ENCODE data around the gene APBB2.

Gene APBB2

GRCh38 chr4:41119867-41120295, 94.5 kb downstream of the APBB2 start:
- Histone ChIP-seq H3K4me2 (ENCODE audit: low read length, poor library complexity, severe bottlenecking) (no peak overlapping the region), H3K9me3 (ENCODE audit: control insufficient read depth, low read length) (no peaks in the 10 kb centered on the region), H3K36me3 (ENCODE audit: control insufficient read depth in 1 of 2, insufficient read depth in 2 of 2, low read depth in 1 of 2, low read length in 2 of 2) (peaks cover 0 to 7% of the 10 kb centered on the region in 2 experiments), H2AFZ (ENCODE audit: low read depth, low read length) (no peak overlapping the region), H2BK15ac (ENCODE audit: low read depth, poor library complexity, severe bottlenecking) (no peak overlapping the region), H3K4me1 (ENCODE audit: control insufficient read depth, insufficient read depth, low read depth, low read length) (peaks cover 2% of the 10 kb centered on the region), H3K23ac (ENCODE audit: low read length in 2 of 2) (no peak overlapping the region), H4K8ac (ENCODE audit: low read length) (no peak overlapping the region), H3K79me1 (replicated peaks; ENCODE audit: low read length, poor library complexity, severe bottlenecking) (peaks cover 44% of the 10 kb centered on the region), H2BK12ac (ENCODE audit: low read length in 2 of 2) (no peak overlapping the region), H3K27ac (ENCODE audit: low read length, poor library complexity, severe bottlenecking) (no peak overlapping the region), H2AK5ac (ENCODE audit: low read length, severe bottlenecking) (no peak overlapping the region), H3K9ac (ENCODE audit: low read length) (peak overlapping the region; percentile 68), H2BK5ac (ENCODE audit: low read depth, low read length, poor library complexity, severe bottlenecking) (no peak overlapping the region), H3K14ac (ENCODE audit: low read length in 2 of 2) (no peak overlapping the region), H4K91ac (ENCODE audit: low read length) (no peak overlapping the region), H3K18ac (ENCODE audit: low read depth in 1 of 2, low read length in 2 of 2) (no peak overlapping the region), H3K4ac (ENCODE audit: low read depth in 1 of 2, low read length in 2 of 2) (no peak overlapping the region), H3K27me3 (ENCODE audit: control insufficient read depth in 1 of 2, insufficient read depth in 1 of 2, low read length in 2 of 2) (no peaks in the 10 kb centered on the region), H2BK120ac (ENCODE audit: low read depth, low read length) (no peak overlapping the region), H3K4me3 (ENCODE audit: insufficient read depth in 1 of 2, low read depth in 1 of 2, low read length in 2 of 2) (peak overlapping the region in 1 of 2 experiments; percentile 62)
- no peak for DNase-seq
- 91% methylated on average over 5 of the region's 5 CpGs for WGBS

- H3K14ac ChIP-seq (ENCODE audit: low read length in 2 of 2) = no peak overlapping the region
- H3K9me3 ChIP-seq (ENCODE audit: control insufficient read depth, low read length) = no peaks in the 10 kb centered on the region
- H3K18ac ChIP-seq (ENCODE audit: low read depth in 1 of 2, low read length in 2 of 2) = no peak overlapping the region
- H2BK5ac ChIP-seq (ENCODE audit: low read depth, low read length, poor library complexity, severe bottlenecking) = no peak overlapping the region
- peaks cover 0 to 3% of the 10 kb centered on the region in 2 experiments for H3K36me3 ChIP-seq (ENCODE audit: control insufficient read depth in 1 of 2, insufficient read depth in 2 of 2, low read depth in 1 of 2, low read length in 2 of 2)
- H3K4me3 ChIP-seq (ENCODE audit: insufficient read depth in 1 of 2, low read depth in 1 of 2, low read length in 2 of 2) = no peak overlapping the region
- H3K4me1 ChIP-seq (ENCODE audit: control insufficient read depth, insufficient read depth, low read depth, low read length) = peaks cover 4% of the 10 kb centered on the region
- H2BK120ac ChIP-seq (ENCODE audit: low read depth, low read length) = no peak overlapping the region
- no peaks in the 10 kb centered on the region for H3K27me3 ChIP-seq (ENCODE audit: control insufficient read depth in 1 of 2, insufficient read depth in 1 of 2, low read length in 2 of 2)
- H2AK5ac ChIP-seq (ENCODE audit: low read length, severe bottlenecking) = no peak overlapping the region
- H2BK12ac ChIP-seq (ENCODE audit: low read length in 2 of 2) = no peak overlapping the region
- no peak overlapping the region for H3K27ac ChIP-seq (ENCODE audit: low read length, poor library complexity, severe bottlenecking)
- no peak for DNase-seq
- H2BK15ac ChIP-seq (ENCODE audit: low read depth, poor library complexity, severe bottlenecking) = no peak overlapping the region
- H3K4me2 ChIP-seq (ENCODE audit: low read length, poor library complexity, severe bottlenecking) = no peak overlapping the region
- H3K79me1 ChIP-seq (replicated peaks; ENCODE audit: low read length, poor library complexity, severe bottlenecking) = peaks cover 24% of the 10 kb centered on the region
- H4K8ac ChIP-seq (ENCODE audit: low read length) = no peak overlapping the region
- H3K23ac ChIP-seq (ENCODE audit: low read length in 2 of 2) = no peak overlapping the region
- no peak overlapping the region for H3K9ac ChIP-seq (ENCODE audit: low read length)
- H3K4ac ChIP-seq (ENCODE audit: low read depth in 1 of 2, low read length in 2 of 2) = no peak overlapping the region
- WGBS = 100% methylated on average over 2 of the region's 2 CpGs
- no peak overlapping the region for H2AFZ ChIP-seq (ENCODE audit: low read depth, low read length)
- H4K91ac ChIP-seq (ENCODE audit: low read length) = no peak overlapping the region
Observed at GRCh38 chr4:41111791-41112190, 102.6 kb downstream of the APBB2 start.

- peak overlapping the region; percentile 7 for H4K8ac ChIP-seq (ENCODE audit: low read length)
- H3K14ac ChIP-seq (ENCODE audit: low read length in 2 of 2) = no peak overlapping the region
- H3K18ac ChIP-seq (ENCODE audit: low read depth in 1 of 2, low read length in 2 of 2) = no peak overlapping the region
- no peak overlapping the region for H2BK120ac ChIP-seq (ENCODE audit: low read depth, low read length)
- H3K79me1 ChIP-seq (replicated peaks; ENCODE audit: low read length, poor library complexity, severe bottlenecking) = peaks cover 19% of the 10 kb centered on the region
- no peak overlapping the region for H3K4me2 ChIP-seq (ENCODE audit: low read length, poor library complexity, severe bottlenecking)
- no peak overlapping the region for H3K23ac ChIP-seq (ENCODE audit: low read length in 2 of 2)
- 92% methylated on average over 9 of the region's 9 CpGs for WGBS
- H3K4ac ChIP-seq (ENCODE audit: low read depth in 1 of 2, low read length in 2 of 2) = no peak overlapping the region
- H3K4me3 ChIP-seq (ENCODE audit: insufficient read depth in 1 of 2, low read depth in 1 of 2, low read length in 2 of 2) = no peak overlapping the region
- no peaks in the 10 kb centered on the region for H3K9me3 ChIP-seq (ENCODE audit: control insufficient read depth, low read length)
- H2BK15ac ChIP-seq (ENCODE audit: low read depth, poor library complexity, severe bottlenecking) = no peak overlapping the region
- no peak overlapping the region for H3K27ac ChIP-seq (ENCODE audit: low read length, poor library complexity, severe bottlenecking)
- H3K9ac ChIP-seq (ENCODE audit: low read length) = no peak overlapping the region
- no peaks in the 10 kb centered on the region for H3K27me3 ChIP-seq (ENCODE audit: control insufficient read depth in 1 of 2, insufficient read depth in 1 of 2, low read length in 2 of 2)
- H4K91ac ChIP-seq (ENCODE audit: low read length) = no peak overlapping the region
- H2BK5ac ChIP-seq (ENCODE audit: low read depth, low read length, poor library complexity, severe bottlenecking) = no peak overlapping the region
- no peak overlapping the region for H2AK5ac ChIP-seq (ENCODE audit: low read length, severe bottlenecking)
- H3K36me3 ChIP-seq (ENCODE audit: control insufficient read depth in 1 of 2, insufficient read depth in 2 of 2, low read depth in 1 of 2, low read length in 2 of 2) = peaks cover 0 to 3% of the 10 kb centered on the region in 2 experiments
- H2BK12ac ChIP-seq (ENCODE audit: low read length in 2 of 2) = peak overlapping the region in 1 of 2 experiments; percentile 38
- peaks cover 4% of the 10 kb centered on the region for H3K4me1 ChIP-seq (ENCODE audit: control insufficient read depth, insufficient read depth, low read depth, low read length)
- no peak overlapping the region for H2AFZ ChIP-seq (ENCODE audit: low read depth, low read length)
- no peak for DNase-seq
Observed at GRCh38 chr4:41110050-41110449, 104.3 kb downstream of the APBB2 start.

- no peak overlapping the region for H2BK12ac ChIP-seq (ENCODE audit: low read length in 2 of 2)
- no peak overlapping the region for H2AK5ac ChIP-seq (ENCODE audit: low read length, severe bottlenecking)
- H3K18ac ChIP-seq (ENCODE audit: low read depth in 1 of 2, low read length in 2 of 2) = no peak overlapping the region
- 97% methylated on average over 3 of the region's 3 CpGs for WGBS
- H3K9me3 ChIP-seq (ENCODE audit: control insufficient read depth, low read length) = no peaks in the 10 kb centered on the region
- no peak overlapping the region for H4K91ac ChIP-seq (ENCODE audit: low read length)
- DNase-seq = no peak
- H3K4me3 ChIP-seq (ENCODE audit: insufficient read depth in 1 of 2, low read depth in 1 of 2, low read length in 2 of 2) = no peak overlapping the region
- H2AFZ ChIP-seq (ENCODE audit: low read depth, low read length) = no peak overlapping the region
- no peak overlapping the region for H3K27ac ChIP-seq (ENCODE audit: low read length, poor library complexity, severe bottlenecking)
- no peak overlapping the region for H2BK15ac ChIP-seq (ENCODE audit: low read depth, poor library complexity, severe bottlenecking)
- H2BK120ac ChIP-seq (ENCODE audit: low read depth, low read length) = no peak overlapping the region
- no peak overlapping the region for H3K9ac ChIP-seq (ENCODE audit: low read length)
- no peak overlapping the region for H3K4me2 ChIP-seq (ENCODE audit: low read length, poor library complexity, severe bottlenecking)
- no peaks in the 10 kb centered on the region for H3K27me3 ChIP-seq (ENCODE audit: control insufficient read depth in 1 of 2, insufficient read depth in 1 of 2, low read length in 2 of 2)
- peaks cover 0 to 3% of the 10 kb centered on the region in 2 experiments for H3K36me3 ChIP-seq (ENCODE audit: control insufficient read depth in 1 of 2, insufficient read depth in 2 of 2, low read depth in 1 of 2, low read length in 2 of 2)
- H3K4ac ChIP-seq (ENCODE audit: low read depth in 1 of 2, low read length in 2 of 2) = no peak overlapping the region
- peaks cover 4% of the 10 kb centered on the region for H3K4me1 ChIP-seq (ENCODE audit: control insufficient read depth, insufficient read depth, low read depth, low read length)
- no peak overlapping the region for H3K23ac ChIP-seq (ENCODE audit: low read length in 2 of 2)
- no peak overlapping the region for H3K14ac ChIP-seq (ENCODE audit: low read length in 2 of 2)
- peaks cover 25% of the 10 kb centered on the region for H3K79me1 ChIP-seq (replicated peaks; ENCODE audit: low read length, poor library complexity, severe bottlenecking)
- H4K8ac ChIP-seq (ENCODE audit: low read length) = no peak overlapping the region
- no peak overlapping the region for H2BK5ac ChIP-seq (ENCODE audit: low read depth, low read length, poor library complexity, severe bottlenecking)
Observed at GRCh38 chr4:41108481-41108880, 105.9 kb downstream of the APBB2 start.

Data from mesenchymal stem cell (in vitro differentiated cells and primary cell).